Activated CD8-positive, alpha-beta memory T cell treated with anti-CD3 and anti-CD28 coated beads, Interleukin-2, amount 50 U/mL, for 24 hours (primary cell): ENCODE measurements around the gene KLF15.

Experiments used
- DNase-seq: peaks from one replicate; pipeline ENCODE4 v3.0.0-alpha.2; 2020; ENCODE audit errors: extremely low read depth

Gene KLF15

DNA sequence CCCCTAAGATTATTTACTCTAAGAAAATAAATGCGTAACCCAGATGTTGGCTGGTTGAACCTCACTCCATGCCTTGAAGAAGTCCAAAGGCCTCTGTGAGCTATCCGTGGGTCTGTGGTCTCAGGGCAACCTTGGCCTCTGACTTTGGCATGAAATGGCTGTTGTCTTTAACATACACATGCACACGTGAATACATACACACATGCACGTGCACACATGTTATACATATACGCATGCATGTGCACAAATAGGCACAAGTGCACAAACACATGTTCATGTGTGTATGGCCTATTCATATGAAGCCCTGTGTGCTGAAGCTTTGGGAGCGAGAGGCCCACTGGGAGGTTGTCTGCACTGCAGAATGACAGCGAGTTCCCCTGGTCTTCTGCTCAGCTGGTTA is 50.8 kb downstream of the KLF15 start:
- DNase-seq = no peak

DNA sequence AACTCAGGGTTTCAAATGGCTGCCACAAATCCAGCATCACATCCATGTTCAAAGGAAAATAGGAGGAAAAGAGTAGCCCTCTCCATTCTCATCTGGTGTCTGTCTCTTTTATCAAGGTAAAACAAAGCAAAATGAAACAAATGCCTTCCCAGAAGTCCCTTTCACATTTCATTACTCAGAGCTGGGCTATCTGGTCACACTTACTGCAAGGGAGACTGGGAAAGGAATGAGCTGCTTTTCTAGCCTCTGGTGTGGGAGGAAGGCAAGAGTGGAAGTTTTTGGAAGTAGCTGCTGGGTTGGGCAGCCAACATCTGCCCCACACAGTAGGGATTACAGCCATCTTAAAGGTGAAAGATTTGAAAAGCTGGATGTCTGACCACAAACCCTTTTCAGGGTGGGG is 51.8 kb downstream of the KLF15 start:
- no peak for DNase-seq

DNA sequence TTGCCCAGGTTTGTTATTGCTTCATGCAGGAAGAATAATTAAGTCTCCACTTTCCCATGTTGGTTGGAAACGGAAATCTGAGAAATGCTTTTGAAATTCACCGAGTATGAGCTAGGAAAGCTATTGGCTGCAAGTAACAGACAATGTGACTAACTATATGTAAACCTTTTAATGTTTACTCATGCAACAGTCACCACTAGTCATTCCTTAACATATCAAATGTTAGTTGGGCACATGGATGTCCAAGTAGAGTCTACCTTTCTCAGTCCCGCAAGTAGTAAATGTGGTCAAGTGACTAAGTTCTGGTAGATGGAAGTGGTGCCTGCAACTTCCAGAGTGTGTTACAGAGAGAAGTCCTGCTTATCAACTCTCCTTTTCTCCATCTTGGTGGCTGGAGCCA is 52.5 kb downstream of the KLF15 start:
- DNase-seq = no peak

DNA sequence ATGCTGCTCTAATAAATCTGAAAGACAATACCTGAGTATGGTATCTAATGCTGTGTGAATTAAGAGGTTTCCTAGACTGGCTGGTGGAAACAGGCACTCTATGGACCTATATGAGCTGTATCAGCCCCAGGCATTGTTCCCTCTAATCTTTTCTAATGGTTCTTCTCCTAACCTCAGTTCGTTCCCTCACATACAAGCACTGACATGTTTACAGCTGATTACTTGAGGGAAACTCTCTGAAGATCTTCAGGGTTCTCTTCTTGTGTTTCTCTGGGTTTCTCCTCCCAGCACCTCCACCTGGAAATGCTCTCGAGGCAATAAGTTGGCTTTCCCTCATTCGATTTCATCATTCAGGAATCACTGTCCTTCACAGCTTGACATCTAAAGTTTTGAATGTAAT is 52.9 kb downstream of the KLF15 start:
- no peak for DNase-seq

DNA sequence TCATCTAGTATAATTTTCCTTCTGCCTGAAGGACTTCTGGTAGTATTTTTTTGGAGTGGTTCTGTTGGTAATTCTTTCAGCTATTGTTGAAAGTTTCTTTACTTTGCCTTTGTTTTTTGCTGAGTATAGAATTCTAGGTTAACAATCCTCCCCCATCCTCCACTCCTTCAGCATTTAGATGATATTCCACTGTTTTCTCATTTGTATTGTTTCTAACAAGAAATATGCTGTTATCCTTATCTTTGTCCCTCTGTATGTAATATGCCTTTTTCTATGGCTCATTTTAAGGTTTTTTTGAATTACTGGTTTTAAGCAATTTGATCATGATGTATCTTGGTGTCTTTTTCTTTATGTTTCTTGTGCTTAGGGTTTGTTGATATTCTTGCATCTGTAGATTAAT is 53.9 kb downstream of the KLF15 start:
- no peak for DNase-seq

DNA sequence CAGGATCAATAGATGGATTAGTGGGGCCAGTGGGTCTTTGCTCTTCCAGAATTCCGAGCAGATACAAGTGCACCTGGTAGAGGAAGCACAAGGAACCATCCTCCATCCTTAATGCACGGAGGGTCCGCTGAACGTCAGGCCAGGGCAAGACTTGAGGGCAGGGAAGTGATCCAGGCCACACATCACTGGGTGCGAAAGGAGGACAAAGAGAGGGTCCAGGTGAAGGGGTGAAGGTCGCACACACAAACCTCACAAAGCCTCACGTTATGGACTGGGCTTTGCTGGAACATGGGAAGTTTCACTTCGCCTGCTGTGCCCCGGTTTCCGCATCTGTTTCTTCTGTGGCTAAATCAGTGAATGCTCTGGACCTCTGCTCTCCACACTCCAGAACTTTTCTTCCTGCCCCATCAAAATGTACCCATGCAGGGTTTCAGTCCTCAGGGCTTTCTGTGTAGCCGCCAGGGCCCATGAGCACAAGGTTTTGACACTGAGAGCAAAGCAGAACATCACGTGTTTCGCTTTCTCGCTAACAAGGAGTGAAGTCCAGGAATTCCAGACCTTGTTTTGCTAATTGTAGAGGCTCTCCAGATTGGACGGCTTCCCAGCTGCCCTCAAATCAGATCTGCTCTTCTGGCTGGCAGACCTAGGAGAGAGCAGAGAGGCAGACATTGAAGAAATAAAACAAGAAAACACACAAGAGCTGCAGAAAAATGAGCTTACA is 56.3 kb downstream of the KLF15 start:
- no peak for DNase-seq

DNA sequence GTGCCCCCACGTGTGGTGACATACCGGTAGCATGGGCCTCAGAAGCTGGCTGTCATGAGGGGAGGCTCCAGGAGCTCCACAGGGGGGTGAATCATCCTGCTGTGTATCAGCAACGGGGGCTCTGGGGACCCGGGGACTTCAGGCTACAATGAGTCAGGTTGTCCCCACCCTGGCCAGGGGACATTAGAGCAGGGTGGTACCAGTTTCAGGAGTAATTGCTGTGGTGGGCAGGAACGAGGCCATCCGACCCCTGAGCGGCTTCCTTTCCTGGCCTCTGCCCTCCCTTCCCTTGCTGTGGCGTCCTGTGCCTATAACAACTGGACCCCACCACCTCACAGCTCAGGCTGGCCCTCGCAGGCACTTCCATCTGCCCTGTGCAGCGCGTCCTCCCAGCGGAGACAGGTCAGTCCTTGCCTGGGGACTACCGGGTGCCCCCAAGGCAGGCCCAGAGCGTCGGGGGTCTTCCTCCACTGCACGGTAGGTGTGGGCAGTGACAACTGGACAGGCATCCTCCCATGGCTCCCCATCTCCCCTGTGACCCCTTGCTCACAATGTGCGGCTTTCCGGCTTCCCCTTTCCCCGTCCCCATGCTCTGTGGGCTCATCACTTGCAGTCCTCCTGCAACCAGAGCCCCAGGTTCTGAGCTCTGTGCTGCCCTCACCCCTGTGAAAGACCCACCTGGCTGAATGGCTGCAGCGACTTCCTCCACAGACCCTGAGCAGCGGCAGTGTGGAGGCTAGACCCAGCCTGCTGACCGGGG is 57.0 kb downstream of the KLF15 start:
- no peak for DNase-seq

DNA sequence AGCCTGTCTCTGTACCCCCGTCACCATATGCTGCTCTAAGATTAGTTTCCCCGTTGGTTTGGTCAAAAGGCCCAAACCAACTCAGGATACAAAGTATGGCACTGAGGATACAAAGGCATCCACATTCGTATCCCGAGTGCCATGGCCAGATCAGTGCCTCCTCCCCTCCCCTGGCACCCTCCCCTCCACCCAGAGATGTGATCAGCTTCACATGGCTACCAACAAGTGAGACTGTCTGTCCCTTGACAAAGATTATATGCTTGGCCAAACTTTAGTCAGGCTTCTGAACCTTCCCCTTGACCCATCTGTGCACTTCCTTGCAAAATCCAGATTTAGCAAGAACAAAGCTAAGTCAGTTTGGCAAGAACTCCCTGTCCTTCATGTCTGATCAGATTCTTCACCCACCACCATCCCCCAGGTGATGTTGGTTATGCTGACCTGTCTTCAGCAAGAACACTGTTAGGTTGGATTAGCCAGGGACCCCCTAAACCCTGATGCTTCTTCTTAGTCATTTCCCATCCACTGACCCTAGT is 61.7 kb downstream of the KLF15 start:
- no peak for DNase-seq

DNA sequence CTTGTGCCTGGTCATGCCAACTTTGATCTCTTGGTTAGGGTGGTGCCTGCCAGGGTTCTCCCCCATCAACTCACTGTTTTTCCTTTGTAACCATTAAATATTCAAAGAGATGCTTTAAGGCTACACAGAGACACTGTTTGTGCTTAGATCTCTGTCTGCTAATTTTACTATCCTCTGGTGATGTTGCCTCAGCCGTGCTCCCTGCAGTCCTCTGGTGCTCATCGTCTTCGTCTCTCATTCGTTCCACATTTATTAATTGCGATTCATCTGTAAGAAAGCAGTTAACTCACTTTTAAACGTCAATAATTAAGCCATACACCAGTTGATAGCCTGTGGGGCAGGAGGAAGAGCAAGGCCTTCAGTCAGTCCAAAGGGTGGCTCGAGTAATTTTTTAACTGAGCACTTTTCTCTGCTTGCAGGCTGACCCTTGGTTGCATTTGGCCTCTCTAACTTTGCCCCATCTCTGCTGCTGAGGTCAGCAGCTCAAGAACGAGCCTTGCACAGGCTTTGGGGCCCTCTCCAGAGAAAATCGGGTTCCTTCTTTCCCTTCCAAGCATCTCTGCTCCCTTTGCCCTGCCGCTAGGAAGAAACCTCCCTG is 62.9 kb downstream of the KLF15 start:
- no peak for DNase-seq

DNA sequence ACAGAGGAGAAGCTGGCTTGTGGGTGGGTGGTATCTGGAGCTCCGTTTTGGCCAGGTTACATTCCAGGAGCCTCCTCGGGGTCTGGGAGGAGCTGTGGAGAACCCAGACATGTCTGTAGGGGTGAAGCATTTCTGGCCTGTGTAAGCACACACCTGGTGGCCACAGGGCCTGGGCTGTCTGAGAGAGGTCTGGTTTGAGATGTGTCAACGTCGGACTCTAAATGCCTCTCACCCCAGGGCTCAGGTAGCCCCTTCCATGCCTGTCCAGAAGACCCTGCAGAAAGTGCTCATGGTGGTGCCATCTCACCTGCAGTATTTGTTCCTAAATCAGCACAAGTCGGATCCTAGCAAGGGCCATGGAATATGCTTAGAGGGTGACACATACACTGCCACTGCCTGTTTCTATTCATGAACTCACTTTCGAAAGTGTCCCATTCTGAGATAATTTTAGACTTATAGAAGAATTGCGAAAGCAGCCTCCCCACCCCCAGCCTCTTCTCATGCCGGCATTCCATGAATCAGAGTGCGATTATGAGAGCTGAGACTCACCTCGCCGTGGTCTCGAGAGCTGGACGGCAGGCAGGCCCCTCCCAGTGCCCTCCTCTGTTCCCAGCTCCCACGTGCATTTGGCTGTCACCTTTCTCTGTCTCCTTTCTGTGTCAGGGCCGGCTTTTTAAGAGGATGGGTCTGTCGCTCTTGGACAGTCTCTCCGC is 63.7 kb downstream of the KLF15 start:
- no peak for DNase-seq
